HCT116 (cell line): ENCODE results near the gene CHRNA4. TPM values are rescaled to one million over a fixed set of nuclear protein-coding genes. Genes with fewer than 3 reads are reported as not detected.

ENCODE experiments used
- ATAC-seq: fragments of 200-7000 bp; cut with Tn5 transposase; 2 replicates; pipeline ENCODE4 v1.9.1; 2020; ENCODE audit warnings: mild to moderate bottlenecking, moderate library complexity
- BruUV-seq: library from RNA; stranded (reverse); fragments of 400-500 nt; replicated peaks from 2 replicates; lab custom pipeline; 2021; lab: Mats Ljungman, UMichigan
- CTCF ChIA-PET: fragments of 300-600 bp; sonication (Branson Sonifier 250); formaldehyde crosslinking; loops from one replicate; lab custom pipeline; 2021; ENCODE audit warnings: antibody characterized with exemption; lab: Charles Lee
- POLR2A ChIA-PET: fragments of 300-600, 350-600 bp; sonication (Branson Sonifier 250); formaldehyde crosslinking; loops from one replicate; lab custom pipeline; 2021; ENCODE audit warnings: antibody characterized with exemption; lab: Charles Lee
- RAD21 ChIA-PET, 2 experiments: fragments of 300-600 bp; sonication (Branson Sonifier 250); formaldehyde crosslinking; loops; one replicate each; lab custom pipeline; 2023; ENCODE audit warnings: low total read pairs in 2 of 2; ENCODE audit not compliant: uncharacterized antibody in 2 of 2, unreplicated experiment in 2 of 2, low non-redundant PET in 1 of 2; lab: Charles Lee
- DNase-seq: peaks from one replicate; pipeline ENCODE4 v3.0.0-alpha.2; 2010; ENCODE audit warnings: low read depth, low spot score
- H2AFZ ChIP-seq: fragments of 200-600 bp; shearing (Covaris generic), sonication (generic); 2 replicates; pipeline ENCODE4 v1.6.1; 2017; ENCODE audit warnings: low read depth, mixed run types, mixed read lengths, antibody characterized with exemption, low read length; ENCODE audit not compliant: poor library complexity, severe bottlenecking
- H3K27ac ChIP-seq: 2 replicates; pipeline ENCODE4 v1.5.1; 2012; ENCODE audit warnings: low read depth, low read length
- H3K27me3 ChIP-seq: fragments of 200-600 bp; sonication (generic); 2 replicates; pipeline ENCODE4 v1.6.1; 2016; ENCODE audit warnings: mixed run types, low read length, mixed read lengths; ENCODE audit not compliant: insufficient read depth
- H3K36me3 ChIP-seq, 2 experiments: fragments of 200-500 bp in 1 of 2; fragments of 200-600 bp in 1 of 2; sonication (Bioruptor generic) in 1 of 2; sonication (generic) in 1 of 2; 2 replicates each; pipeline versions ENCODE4 v1.5.1 to v1.6.1; 2014 to 2016; ENCODE audit warnings: low read length in 2 of 2, inconsistent platforms in 1 of 2, mixed read lengths in 1 of 2, mixed run types in 1 of 2; ENCODE audit not compliant: insufficient read depth in 2 of 2, control insufficient read depth in 1 of 2
- H3K4me1 ChIP-seq, 2 experiments: fragments of 200-600 bp in 1 of 2; sonication (generic) in 1 of 2; 2 replicates each; pipeline versions ENCODE4 v1.5.1 to v1.6.1; 2012 to 2017; ENCODE audit warnings: low read length in 2 of 2, inconsistent platforms in 1 of 2, mild to moderate bottlenecking in 1 of 2, mixed read lengths in 1 of 2, mixed run types in 1 of 2, moderate library complexity in 1 of 2; ENCODE audit not compliant: insufficient read depth in 2 of 2, control insufficient read depth in 1 of 2
- H3K4me2 ChIP-seq: fragments of 200-600 bp; sonication (generic); 2 replicates; pipeline ENCODE4 v1.6.1; 2017; ENCODE audit warnings: mixed run types, low read length, mixed read lengths
- H3K4me3 ChIP-seq, 2 experiments: fragments of 200-600 bp in 1 of 2; sonication (generic) in 1 of 2; replicated peaks in 1 of 2; 2 replicates each; pipeline ENCODE4 v1.5.1; 2011 to 2016; ENCODE audit warnings: low read length in 2 of 2, control low read depth in 1 of 2, low read depth in 1 of 2, mild to moderate bottlenecking in 1 of 2, mixed read lengths in 1 of 2, mixed run types in 1 of 2
- H3K79me2 ChIP-seq: fragments of 200-600 bp; sonication (generic); 2 replicates; pipeline ENCODE4 v1.6.1; 2017; ENCODE audit warnings: mild to moderate bottlenecking, mixed run types, low read length, moderate library complexity, mixed read lengths; ENCODE audit not compliant: insufficient read depth
- H3K9ac ChIP-seq: fragments of 200-600 bp; sonication (generic); 2 replicates; pipeline ENCODE4 v1.6.1; 2016; ENCODE audit warnings: low read length, mixed read lengths
- H3K9me2 ChIP-seq: fragments of 200-600 bp; sonication (generic), shearing (Covaris generic); 2 replicates; pipeline ENCODE4 v1.6.1; 2017; ENCODE audit warnings: mixed run types, mild to moderate bottlenecking, moderate library complexity; ENCODE audit not compliant: insufficient read depth
- H3K9me3 ChIP-seq, 2 experiments: fragments of 200-500 bp in 1 of 2; fragments of 200-600 bp in 1 of 2; sonication (Bioruptor generic) in 1 of 2; sonication (generic) in 1 of 2; 2 replicates each; pipeline ENCODE4 v1.6.1; 2014 to 2017; ENCODE audit warnings: low read length in 2 of 2, mixed read lengths in 2 of 2, inconsistent platforms in 1 of 2, low read depth in 1 of 2, mild to moderate bottlenecking in 1 of 2, mixed run types in 1 of 2, moderate library complexity in 1 of 2; ENCODE audit not compliant: control insufficient read depth in 1 of 2, insufficient read depth in 1 of 2
- H4K20me1 ChIP-seq: fragments of 200-600 bp; sonication (generic), shearing (Covaris generic); 2 replicates; pipeline ENCODE4 v1.6.1; 2017; ENCODE audit warnings: mixed run types, mild to moderate bottlenecking, moderate library complexity; ENCODE audit not compliant: insufficient read depth
- EGR1 ChIP-seq: IDR thresholded peaks from 2 replicates; pipeline ENCODE4 v1.6.1; 2012; ENCODE audit warnings: low read depth
- ELF1 ChIP-seq: IDR thresholded peaks from 2 replicates; pipeline ENCODE4 v1.6.1; 2012; ENCODE audit warnings: low read depth, borderline replicate concordance
- EZH2 ChIP-seq: fragments of 200-600 bp; sonication (generic); IDR thresholded peaks from 2 replicates; pipeline ENCODE4 v1.6.1; 2017; ENCODE audit warnings: antibody characterized with exemption, mixed run types
- FOSL1 ChIP-seq: IDR thresholded peaks from 2 replicates; pipeline ENCODE4 v1.6.1; 2012; ENCODE audit warnings: low read depth
- JUND ChIP-seq: IDR thresholded peaks from 2 replicates; pipeline ENCODE4 v1.6.1; 2012
- POLR2A ChIP-seq: IDR thresholded peaks from 2 replicates; pipeline ENCODE4 v1.7.0; 2011; ENCODE audit warnings: borderline replicate concordance; ENCODE audit not compliant: insufficient read depth, insufficient read length; ENCODE audit errors: extremely low read depth
- POLR2AphosphoS5 ChIP-seq: IDR thresholded peaks from 2 replicates; pipeline ENCODE4 v1.6.1; 2011; ENCODE audit warnings: mild to moderate bottlenecking, low read depth, low read length, moderate library complexity
- SIN3A ChIP-seq: IDR thresholded peaks from 2 replicates; pipeline ENCODE4 v1.6.1; 2012; ENCODE audit warnings: low read depth
- SP1 ChIP-seq: IDR thresholded peaks from 2 replicates; pipeline ENCODE4 v1.6.1; 2012; ENCODE audit warnings: low read depth
- SRF ChIP-seq: IDR thresholded peaks from 2 replicates; pipeline ENCODE4 v1.6.1; 2012; ENCODE audit warnings: low read depth
- YY1 ChIP-seq: IDR thresholded peaks from 2 replicates; pipeline ENCODE4 v1.6.1; 2011; ENCODE audit warnings: low read length, low read depth, moderate library complexity, mild to moderate bottlenecking; ENCODE audit not compliant: insufficient replicate concordance; ENCODE audit errors: extremely low read depth
- ZFX ChIP-seq: fragments of 450-650 bp; IDR thresholded peaks from 2 replicates; pipeline ENCODE4 v1.6.1; 2017
- ZNF274 ChIP-seq: fragments of 200-500 bp; sonication (Bioruptor generic); IDR thresholded peaks from 2 replicates; pipeline ENCODE4 v1.6.1; 2014; ENCODE audit warnings: mild to moderate bottlenecking, low read depth, low read length, inconsistent platforms
- intact Hi-C: fragments of 100-400 bp; cut with micrococcal nuclease; formaldehyde crosslinking; loops from 2 replicates; pipeline ENCODE4 v1.10.0; 2022
- total RNA-seq: library from RNA; stranded (reverse); gene quantifications from one replicate; pipeline ENCODE4 v1.2.1, GENCODE V29; 2021; ENCODE audit not compliant: unreplicated experiment
- TF ChIP-seq, protein P1 (sequence below): IDR thresholded peaks from 2 replicates; pipeline ENCODE4 v1.6.1; 2012; ENCODE audit warnings: low read depth
- TF ChIP-seq, protein P2 (sequence below): IDR thresholded peaks from 2 replicates; pipeline ENCODE4 v1.6.1; 2011; ENCODE audit warnings: mild to moderate bottlenecking, low read length, moderate library complexity; ENCODE audit not compliant: insufficient replicate concordance; ENCODE audit errors: extremely low read depth
- TF ChIP-seq, protein P3 (sequence below): IDR thresholded peaks from 2 replicates; pipeline ENCODE4 v1.6.1; 2012
- TF ChIP-seq, protein P4 (sequence below): IDR thresholded peaks from 2 replicates; pipeline ENCODE4 v1.6.1; 2012

CHRNA4 gene
- total RNA-seq, 1 experiment from 2014 or later: not detected

DNA sequence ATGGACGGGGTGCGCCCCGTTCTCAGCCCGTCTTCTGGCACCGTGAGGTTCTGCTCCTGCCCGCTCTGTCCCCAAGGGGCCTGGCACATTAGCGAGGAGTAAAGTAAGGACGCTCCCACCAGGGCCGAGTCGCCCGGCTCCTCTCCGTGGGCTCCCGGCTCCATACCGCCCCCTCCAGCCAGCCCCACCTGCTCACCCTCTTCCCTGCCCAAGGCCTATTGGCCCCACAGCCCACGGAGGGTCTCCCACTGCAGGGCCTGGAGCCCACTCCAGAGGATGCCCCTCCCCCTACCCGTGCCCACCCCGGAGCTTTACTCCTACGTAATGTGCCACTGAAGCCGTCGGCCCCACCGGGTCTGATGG, 47.5 kb upstream of the CHRNA4 start (continued):
- TF ChIP-seq, protein P1, sequence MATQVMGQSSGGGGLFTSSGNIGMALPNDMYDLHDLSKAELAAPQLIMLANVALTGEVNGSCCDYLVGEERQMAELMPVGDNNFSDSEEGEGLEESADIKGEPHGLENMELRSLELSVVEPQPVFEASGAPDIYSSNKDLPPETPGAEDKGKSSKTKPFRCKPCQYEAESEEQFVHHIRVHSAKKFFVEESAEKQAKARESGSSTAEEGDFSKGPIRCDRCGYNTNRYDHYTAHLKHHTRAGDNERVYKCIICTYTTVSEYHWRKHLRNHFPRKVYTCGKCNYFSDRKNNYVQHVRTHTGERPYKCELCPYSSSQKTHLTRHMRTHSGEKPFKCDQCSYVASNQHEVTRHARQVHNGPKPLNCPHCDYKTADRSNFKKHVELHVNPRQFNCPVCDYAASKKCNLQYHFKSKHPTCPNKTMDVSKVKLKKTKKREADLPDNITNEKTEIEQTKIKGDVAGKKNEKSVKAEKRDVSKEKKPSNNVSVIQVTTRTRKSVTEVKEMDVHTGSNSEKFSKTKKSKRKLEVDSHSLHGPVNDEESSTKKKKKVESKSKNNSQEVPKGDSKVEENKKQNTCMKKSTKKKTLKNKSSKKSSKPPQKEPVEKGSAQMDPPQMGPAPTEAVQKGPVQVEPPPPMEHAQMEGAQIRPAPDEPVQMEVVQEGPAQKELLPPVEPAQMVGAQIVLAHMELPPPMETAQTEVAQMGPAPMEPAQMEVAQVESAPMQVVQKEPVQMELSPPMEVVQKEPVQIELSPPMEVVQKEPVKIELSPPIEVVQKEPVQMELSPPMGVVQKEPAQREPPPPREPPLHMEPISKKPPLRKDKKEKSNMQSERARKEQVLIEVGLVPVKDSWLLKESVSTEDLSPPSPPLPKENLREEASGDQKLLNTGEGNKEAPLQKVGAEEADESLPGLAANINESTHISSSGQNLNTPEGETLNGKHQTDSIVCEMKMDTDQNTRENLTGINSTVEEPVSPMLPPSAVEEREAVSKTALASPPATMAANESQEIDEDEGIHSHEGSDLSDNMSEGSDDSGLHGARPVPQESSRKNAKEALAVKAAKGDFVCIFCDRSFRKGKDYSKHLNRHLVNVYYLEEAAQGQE: no peak
- TF ChIP-seq ZFX (no peak), POLR2AphosphoS5 (no peak)

DNA sequence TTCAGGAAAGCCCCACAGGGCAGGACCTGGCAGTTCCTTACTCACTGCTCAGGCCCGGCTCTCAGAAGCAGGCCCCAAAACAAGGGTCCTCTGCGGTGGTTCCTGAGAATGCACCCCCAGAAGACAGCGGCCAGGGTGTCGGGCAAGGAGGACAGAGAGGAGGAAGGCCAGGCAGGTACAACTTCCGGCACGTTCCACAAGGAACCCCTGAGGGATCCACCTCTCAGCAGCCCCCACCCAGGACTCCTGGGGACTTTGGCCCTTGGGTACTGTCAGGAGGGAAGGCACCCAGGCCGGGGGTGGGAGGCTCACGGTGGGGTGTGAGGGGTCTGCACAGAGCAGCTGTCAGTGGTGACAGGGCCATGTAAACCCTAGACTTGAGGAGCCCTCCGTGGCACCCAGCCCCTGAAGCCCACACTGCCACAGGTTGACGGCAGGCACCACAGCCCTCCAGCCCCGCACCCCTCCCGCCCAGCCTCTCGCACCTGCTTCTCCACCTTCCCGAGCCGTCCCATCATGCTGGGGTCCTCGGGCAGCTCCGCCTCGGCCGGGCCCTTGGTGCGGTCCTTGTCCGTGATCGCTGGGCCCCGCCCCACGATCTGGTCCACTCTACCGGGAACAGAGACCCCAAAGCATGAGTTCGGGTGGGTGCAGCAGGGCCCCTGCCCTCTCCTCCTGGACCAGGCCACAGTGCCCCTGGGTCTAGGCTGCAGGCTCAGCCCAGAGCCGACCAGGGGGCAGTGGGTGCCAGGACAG, 47.0 kb upstream of the CHRNA4 start:
- ChIA-PET POLR2A (no interaction called here), RAD21 (no interaction called here), CTCF (no interaction called here)
- Histone ChIP-seq H2AFZ (no peak overlapping the region), H3K27ac (no peak overlapping the region; the same call in 1 of the 2 replicates), H3K9ac (no peak overlapping the region), H4K20me1 (no peaks in the 10 kb centered on the region), H3K4me3 (no peak overlapping the region), H3K9me3 (no peaks in the 10 kb centered on the region), H3K9me2 (no peaks in the 10 kb centered on the region), H3K79me2 (no peaks in the 10 kb centered on the region), H3K4me2 (no peak overlapping the region), H3K4me1 (peaks cover 0 to 12% of the 10 kb centered on the region in 2 experiments; a peak in 1 of 4 replicates), H3K36me3 (no peaks in the 10 kb centered on the region), H3K27me3 (no peaks in the 10 kb centered on the region)
- intact Hi-C loops: no loop called here
- no TSS peak for BruUV-seq
- ATAC-seq (no peak), DNase-seq (no peak)
- no peak for TF ChIP-seq POLR2A
- no peak for TF ChIP-seq EZH2
- no peak for TF ChIP-seq YY1
- TF ChIP-seq, protein P2, sequence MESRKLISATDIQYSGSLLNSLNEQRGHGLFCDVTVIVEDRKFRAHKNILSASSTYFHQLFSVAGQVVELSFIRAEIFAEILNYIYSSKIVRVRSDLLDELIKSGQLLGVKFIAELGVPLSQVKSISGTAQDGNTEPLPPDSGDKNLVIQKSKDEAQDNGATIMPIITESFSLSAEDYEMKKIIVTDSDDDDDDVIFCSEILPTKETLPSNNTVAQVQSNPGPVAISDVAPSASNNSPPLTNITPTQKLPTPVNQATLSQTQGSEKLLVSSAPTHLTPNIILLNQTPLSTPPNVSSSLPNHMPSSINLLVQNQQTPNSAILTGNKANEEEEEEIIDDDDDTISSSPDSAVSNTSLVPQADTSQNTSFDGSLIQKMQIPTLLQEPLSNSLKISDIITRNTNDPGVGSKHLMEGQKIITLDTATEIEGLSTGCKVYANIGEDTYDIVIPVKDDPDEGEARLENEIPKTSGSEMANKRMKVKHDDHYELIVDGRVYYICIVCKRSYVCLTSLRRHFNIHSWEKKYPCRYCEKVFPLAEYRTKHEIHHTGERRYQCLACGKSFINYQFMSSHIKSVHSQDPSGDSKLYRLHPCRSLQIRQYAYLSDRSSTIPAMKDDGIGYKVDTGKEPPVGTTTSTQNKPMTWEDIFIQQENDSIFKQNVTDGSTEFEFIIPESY: no peak
- no peak for TF ChIP-seq SIN3A
- no peak for TF ChIP-seq POLR2AphosphoS5
- no peak for TF ChIP-seq JUND
- TF ChIP-seq ELF1: no peak
- TF ChIP-seq, protein P3, sequence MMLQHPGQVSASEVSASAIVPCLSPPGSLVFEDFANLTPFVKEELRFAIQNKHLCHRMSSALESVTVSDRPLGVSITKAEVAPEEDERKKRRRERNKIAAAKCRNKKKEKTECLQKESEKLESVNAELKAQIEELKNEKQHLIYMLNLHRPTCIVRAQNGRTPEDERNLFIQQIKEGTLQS: no peak
- no peak for TF ChIP-seq FOSL1
- no peak for TF ChIP-seq EGR1
- no peak for TF ChIP-seq SRF
- no peak for TF ChIP-seq SP1
- TF ChIP-seq, protein P4, sequence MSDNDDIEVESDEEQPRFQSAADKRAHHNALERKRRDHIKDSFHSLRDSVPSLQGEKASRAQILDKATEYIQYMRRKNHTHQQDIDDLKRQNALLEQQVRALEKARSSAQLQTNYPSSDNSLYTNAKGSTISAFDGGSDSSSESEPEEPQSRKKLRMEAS: no peak
- TF ChIP-seq ZNF274: no peak
